SK-N-MC (cell line): Measurements from ENCODE around the gene CFAP73.

Source experiments
- DNase-seq: peaks from one replicate; pipeline ENCODE4 v3.0.0-alpha.2; 2011; ENCODE audit warnings: low read depth, low spot score
- H3K27ac ChIP-seq: fragments of 200-600 bp; sonication (generic); 2 replicates; pipeline ENCODE4 v1.5.1; 2016; ENCODE audit warnings: mixed run types
- H3K36me3 ChIP-seq: fragments of 200-600 bp; sonication (generic); 2 replicates; pipeline ENCODE4 v1.6.1; 2017; ENCODE audit warnings: antibody characterized with exemption, low read length, mixed read lengths; ENCODE audit not compliant: insufficient read depth
- H3K4me3 ChIP-seq: fragments of 200-600 bp; sonication (generic); 2 replicates; pipeline ENCODE4 v1.5.1; 2016
- H3K9ac ChIP-seq: fragments of 200-600 bp; sonication (generic); 2 replicates; pipeline ENCODE4 v1.8.0; 2017; ENCODE audit warnings: mixed run types, mixed read lengths; ENCODE audit not compliant: insufficient read length
- H3K9me3 ChIP-seq: fragments of 200-600 bp; sonication (generic); 2 replicates; pipeline ENCODE4 v1.6.1; 2017; ENCODE audit warnings: low read depth, mild to moderate bottlenecking, antibody characterized with exemption, low read length, moderate library complexity, mixed read lengths
- EZH2 ChIP-seq: fragments of 200-600 bp; sonication (generic); IDR thresholded peaks from one replicate; pipeline ENCODE4 v1.6.1; 2017; ENCODE audit warnings: antibody characterized with exemption
- FOXP2 ChIP-seq: optimal IDR thresholded peaks from 2 replicates; pipeline ENCODE3; 2011; ENCODE audit warnings: mild to moderate bottlenecking, moderate library complexity; ENCODE audit not compliant: insufficient read depth; ENCODE audit errors: extremely low read length, control extremely low read depth
- POLR2AphosphoS5 ChIP-seq: IDR thresholded peaks from 2 replicates; pipeline ENCODE4 v1.6.1; 2012; ENCODE audit warnings: mild to moderate bottlenecking, low read depth, low read length, borderline replicate concordance

The CFAP73 gene

DNA sequence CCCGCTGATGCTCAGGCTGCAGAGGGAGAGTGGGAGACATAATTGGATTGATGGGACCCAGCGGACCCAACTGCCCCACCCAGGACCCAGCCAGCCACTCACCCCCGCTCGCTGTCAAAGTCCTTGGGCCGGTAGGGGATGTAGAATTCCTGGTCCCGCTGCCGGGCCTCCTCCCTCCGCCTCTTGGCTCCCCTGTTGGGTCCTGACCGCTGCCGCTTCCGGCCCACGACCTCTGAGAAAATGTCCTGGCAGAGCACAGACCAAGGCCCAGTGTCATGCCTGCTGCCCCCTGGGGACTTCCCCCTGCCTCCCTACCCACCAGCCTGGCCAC is 13.5 kb downstream of the CFAP73 start:
- Histone ChIP-seq H3K27ac (no peak overlapping the region), H3K9ac (no peak overlapping the region), H3K9me3 (no peaks in the 10 kb centered on the region), H3K4me3 (no peak overlapping the region), H3K36me3 (peaks cover 52% of the 10 kb centered on the region)
- no peak for TF ChIP-seq EZH2
- TF ChIP-seq FOXP2 = no peak
- TF ChIP-seq POLR2AphosphoS5 = no peak
- DNase-seq = no peak

DNA sequence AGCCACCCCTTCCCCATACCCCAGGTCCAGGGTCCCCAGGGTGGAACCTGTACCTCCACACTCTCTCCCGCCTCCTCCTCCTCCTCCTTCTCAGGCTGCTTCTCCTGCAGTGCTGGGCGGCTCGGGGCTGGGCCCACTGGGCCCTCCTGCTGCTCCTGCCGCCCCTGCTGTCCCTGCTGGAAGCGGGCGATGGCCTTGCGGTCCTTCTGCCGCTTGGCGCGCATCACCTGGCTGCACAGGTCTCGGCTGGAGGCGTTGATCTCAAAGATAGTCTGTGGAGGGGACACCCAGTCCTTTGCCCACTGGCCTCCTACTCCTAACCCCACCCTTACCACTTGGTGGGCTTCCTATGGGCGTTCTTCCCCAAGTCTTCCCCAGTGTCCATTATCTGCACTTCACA is 14.5 kb downstream of the CFAP73 start:
- Histone ChIP-seq H3K4me3 (no peak overlapping the region), H3K27ac (no peak overlapping the region), H3K9ac (no peak overlapping the region), H3K9me3 (no peaks in the 10 kb centered on the region), H3K36me3 (peaks cover 52% of the 10 kb centered on the region)
- no peak for TF ChIP-seq EZH2
- TF ChIP-seq POLR2AphosphoS5 = no peak
- TF ChIP-seq FOXP2 = no peak
- no peak for DNase-seq

DNA sequence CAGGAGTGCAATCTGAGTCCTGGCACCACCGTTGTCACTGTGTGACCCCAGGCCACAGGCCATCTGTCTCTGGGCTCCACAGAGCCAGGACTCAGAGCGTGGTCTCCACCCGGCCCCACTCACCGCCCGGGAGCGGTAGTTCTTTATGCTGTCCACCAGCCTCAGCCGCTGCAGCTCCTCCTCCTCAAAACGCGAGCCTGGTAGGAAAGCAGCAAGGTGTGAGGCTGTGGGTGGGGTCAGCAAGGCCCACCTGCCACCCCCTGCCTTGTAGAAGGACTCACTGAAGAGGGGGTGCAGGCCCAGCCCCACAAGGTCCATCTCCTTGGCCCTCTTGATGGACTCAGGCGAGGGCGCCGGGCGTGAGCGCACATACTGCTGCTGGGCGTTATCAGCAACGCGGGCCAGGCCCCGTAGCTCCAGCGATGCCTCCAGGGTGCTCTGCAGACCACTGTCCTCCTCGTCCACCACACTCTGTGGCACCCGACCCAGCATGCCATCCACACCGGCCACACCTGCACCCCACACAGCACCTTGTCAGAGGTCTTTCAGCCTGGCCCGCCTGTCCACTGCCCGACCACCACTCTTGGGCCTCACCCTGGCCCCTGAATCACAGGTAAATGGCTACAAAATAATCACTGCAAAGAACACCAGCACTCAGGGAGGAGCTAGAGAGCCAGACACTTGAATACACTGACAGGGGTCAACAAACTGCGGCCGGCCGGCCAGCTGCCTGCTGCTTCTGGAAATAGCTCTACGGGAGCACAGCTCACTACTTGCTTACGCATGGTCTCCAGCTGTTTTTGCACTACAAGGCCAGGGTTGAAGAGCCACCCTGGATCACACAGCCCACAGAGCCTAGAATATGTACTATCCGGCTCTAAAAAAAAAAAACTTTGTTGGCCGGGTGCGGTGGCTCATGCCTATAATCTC is 16.3 kb downstream of the CFAP73 start:
- peaks cover 49% of the 10 kb centered on the region for H3K36me3 ChIP-seq
- DNase-seq = no peak
- H3K9ac ChIP-seq = no peak overlapping the region
- no peaks in the 10 kb centered on the region for H3K9me3 ChIP-seq
- no peak for TF ChIP-seq FOXP2
- no peak for TF ChIP-seq POLR2AphosphoS5
- no peak for TF ChIP-seq EZH2
- H3K4me3 ChIP-seq = no peak overlapping the region
- H3K27ac ChIP-seq = no peak overlapping the region

DNA sequence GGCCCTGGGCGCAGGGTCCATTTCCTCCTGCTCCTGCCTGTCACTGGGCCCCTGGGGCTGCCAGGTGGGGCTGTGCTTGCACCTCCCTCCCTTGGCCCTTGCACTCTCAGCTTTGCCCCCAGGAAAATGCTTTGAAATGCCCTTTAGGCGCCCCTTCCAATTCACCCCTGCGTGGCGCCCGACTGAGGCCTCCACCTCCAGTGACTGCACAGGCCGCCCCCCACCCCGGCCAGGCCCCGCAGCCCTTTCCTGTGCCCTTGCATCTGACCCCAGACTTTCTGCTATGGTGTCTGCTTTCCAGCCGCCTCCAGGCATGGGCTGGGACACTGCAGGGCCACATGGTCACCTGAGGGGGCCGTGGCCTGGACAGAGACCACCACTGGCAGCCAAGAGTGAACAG is 18.3 kb downstream of the CFAP73 start:
- no peak for TF ChIP-seq FOXP2
- TF ChIP-seq POLR2AphosphoS5 = no peak
- no peak for TF ChIP-seq EZH2
- Histone ChIP-seq H3K9ac (no peak overlapping the region), H3K36me3 (peaks cover 60% of the 10 kb centered on the region), H3K27ac (no peak overlapping the region), H3K4me3 (no peak overlapping the region), H3K9me3 (no peaks in the 10 kb centered on the region)
- DNase-seq = no peak

DNA sequence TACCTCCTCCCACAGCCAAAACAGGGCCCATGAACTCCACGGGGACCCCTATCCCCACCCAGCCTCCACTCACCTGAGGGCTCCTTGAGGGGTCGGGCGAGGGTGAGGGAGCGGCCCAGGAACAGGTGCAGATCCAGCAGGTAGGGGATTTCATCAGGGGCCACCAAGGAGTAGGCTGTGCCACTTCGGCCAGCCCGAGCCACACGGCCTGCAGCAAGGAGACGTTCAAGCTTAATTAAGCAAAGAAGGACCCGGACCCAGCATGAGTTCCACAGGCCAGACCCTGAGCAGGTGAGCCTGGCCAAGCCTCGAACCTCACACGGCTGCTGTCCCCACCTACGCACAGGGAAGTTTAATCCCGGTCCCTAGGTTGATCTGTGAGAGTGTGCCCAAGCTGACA is 20.2 kb downstream of the CFAP73 start:
- DNase-seq = no peak
- Histone ChIP-seq H3K36me3 (peaks cover 79% of the 10 kb centered on the region), H3K9me3 (no peaks in the 10 kb centered on the region), H3K9ac (no peak overlapping the region), H3K4me3 (no peak overlapping the region), H3K27ac (no peak overlapping the region)
- no peak for TF ChIP-seq POLR2AphosphoS5
- TF ChIP-seq FOXP2 = no peak

DNA sequence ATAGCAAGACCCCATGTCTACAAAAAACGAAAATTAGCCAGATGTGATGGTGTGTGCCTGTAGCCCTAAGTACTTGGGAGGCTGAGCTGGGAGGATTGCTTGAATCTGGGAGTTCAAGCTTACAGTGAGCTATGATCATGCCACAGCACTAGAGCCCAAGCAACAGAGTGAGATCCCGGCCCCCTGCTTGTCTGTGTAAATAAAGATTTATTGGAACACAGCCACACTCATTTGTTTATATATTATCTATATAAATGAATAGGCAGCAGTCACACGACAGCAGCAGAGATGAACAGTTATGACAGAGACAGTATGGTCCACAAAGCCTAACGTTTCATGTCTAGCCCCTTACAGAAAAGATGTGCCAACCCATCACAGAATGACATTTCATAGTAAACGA is 20.9 kb downstream of the CFAP73 start:
- no peak overlapping the region for H3K27ac ChIP-seq
- no peak for DNase-seq
- no peak overlapping the region for H3K9ac ChIP-seq
- no peak overlapping the region for H3K4me3 ChIP-seq
- no peak for TF ChIP-seq EZH2
- TF ChIP-seq FOXP2 = no peak
- no peak for TF ChIP-seq POLR2AphosphoS5
- H3K36me3 ChIP-seq = peaks cover 82% of the 10 kb centered on the region
- H3K9me3 ChIP-seq = no peaks in the 10 kb centered on the region

DNA sequence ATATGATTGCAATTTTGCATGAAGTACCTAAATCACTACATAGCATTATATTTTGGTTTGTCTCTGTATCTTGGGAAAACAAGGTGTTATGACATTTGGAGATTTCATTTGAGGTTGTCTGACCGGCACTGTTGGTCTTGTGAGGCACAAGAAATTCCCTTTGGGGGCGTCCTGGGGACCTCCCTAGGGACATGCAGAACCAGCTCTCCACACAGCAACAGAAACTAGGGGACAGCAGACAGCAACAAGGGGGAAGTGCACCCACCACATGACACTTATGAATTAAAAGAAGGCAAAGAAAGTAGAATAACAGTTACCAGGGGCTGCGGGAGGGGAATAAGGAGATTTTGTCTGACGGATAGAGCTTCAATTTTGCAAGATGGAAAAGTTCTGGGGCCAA is 21.4 kb downstream of the CFAP73 start:
- TF ChIP-seq FOXP2 (no peak), EZH2 (no peak), POLR2AphosphoS5 (no peak)
- H3K27ac ChIP-seq = no peak overlapping the region
- H3K9me3 ChIP-seq = no peaks in the 10 kb centered on the region
- peaks cover 78% of the 10 kb centered on the region for H3K36me3 ChIP-seq
- H3K9ac ChIP-seq = no peak overlapping the region
- DNase-seq = no peak
- no peak overlapping the region for H3K4me3 ChIP-seq

DNA sequence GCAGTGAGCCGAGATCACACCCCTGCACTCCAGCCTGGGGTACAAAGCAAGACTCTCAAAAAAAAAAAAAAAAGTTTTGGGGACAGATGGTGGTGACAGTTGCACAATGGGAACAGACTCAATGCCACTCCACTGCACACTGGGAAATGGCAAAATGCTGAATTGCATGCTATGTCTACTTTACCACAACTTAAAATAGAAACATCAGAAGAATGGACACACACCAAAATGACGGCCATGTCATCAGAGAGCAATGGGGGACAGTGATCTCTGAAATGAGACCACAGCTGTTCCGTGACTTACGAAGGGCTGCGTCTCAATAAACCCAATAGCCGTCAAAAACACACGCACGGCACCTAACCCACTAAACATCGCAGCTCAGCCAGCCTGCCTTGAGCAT is 22.0 kb downstream of the CFAP73 start:
- H3K9me3 ChIP-seq = no peaks in the 10 kb centered on the region
- TF ChIP-seq FOXP2 = no peak
- TF ChIP-seq POLR2AphosphoS5 = no peak
- no peak for TF ChIP-seq EZH2
- H3K4me3 ChIP-seq = no peak overlapping the region
- H3K36me3 ChIP-seq = peaks cover 72% of the 10 kb centered on the region
- no peak overlapping the region for H3K27ac ChIP-seq
- no peak overlapping the region for H3K9ac ChIP-seq
- DNase-seq = no peak

DNA sequence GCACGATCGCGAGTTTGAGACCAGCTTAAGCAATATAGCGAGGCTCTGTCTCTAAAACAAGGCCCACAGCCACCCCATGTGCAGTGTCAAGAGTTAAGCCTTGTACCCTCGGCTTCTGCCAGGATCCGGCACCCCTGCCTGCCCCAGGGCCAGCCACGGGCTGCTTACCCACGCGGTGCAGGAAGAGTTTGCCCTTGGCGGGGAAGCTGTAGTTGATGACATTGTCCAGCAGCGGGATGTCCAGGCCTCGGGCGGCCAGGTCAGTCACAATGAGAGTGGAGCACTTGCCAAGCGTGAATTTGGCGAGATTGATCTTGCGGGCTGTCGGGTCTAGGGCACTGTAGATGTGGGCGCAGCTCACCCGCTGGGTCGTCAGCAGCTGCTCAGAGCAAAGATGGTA is 22.7 kb downstream of the CFAP73 start:
- Histone ChIP-seq H3K9ac (no peak overlapping the region), H3K4me3 (no peak overlapping the region), H3K36me3 (peaks cover 79% of the 10 kb centered on the region), H3K27ac (no peak overlapping the region), H3K9me3 (no peaks in the 10 kb centered on the region)
- no peak for DNase-seq
- TF ChIP-seq EZH2 = no peak
- TF ChIP-seq FOXP2 = no peak
- no peak for TF ChIP-seq POLR2AphosphoS5
